ENCODE results near the gene VENTX. TPM values are rescaled to one million over a fixed set of nuclear protein-coding genes. Genes with fewer than 3 reads are reported as not detected.

Gene VENTX
- total RNA-seq, 1 experiment from 2014 or later = 28.0 TPM

DNA sequence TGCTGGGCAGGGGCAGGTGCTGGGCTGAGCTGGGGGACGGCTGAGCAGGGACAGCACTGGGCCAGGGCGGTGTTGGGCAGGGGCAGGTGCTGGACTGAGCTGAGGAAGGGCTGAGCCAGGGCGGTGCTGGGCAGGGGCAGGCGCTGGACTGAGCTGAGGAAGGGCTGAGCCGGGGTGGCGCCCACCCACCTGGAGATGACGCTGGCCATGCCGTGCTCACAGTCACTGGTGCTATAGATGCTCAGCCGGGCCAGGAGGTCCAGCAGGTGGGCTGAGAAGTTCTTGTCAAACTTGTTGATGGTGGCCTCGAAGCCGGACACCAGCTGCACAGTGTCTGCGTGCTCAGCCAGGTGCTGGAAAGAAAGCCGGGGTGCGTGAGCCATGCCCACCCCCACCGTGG, 43.4 kb downstream of the VENTX start (continued):
- TF ChIP-seq, protein P1, sequence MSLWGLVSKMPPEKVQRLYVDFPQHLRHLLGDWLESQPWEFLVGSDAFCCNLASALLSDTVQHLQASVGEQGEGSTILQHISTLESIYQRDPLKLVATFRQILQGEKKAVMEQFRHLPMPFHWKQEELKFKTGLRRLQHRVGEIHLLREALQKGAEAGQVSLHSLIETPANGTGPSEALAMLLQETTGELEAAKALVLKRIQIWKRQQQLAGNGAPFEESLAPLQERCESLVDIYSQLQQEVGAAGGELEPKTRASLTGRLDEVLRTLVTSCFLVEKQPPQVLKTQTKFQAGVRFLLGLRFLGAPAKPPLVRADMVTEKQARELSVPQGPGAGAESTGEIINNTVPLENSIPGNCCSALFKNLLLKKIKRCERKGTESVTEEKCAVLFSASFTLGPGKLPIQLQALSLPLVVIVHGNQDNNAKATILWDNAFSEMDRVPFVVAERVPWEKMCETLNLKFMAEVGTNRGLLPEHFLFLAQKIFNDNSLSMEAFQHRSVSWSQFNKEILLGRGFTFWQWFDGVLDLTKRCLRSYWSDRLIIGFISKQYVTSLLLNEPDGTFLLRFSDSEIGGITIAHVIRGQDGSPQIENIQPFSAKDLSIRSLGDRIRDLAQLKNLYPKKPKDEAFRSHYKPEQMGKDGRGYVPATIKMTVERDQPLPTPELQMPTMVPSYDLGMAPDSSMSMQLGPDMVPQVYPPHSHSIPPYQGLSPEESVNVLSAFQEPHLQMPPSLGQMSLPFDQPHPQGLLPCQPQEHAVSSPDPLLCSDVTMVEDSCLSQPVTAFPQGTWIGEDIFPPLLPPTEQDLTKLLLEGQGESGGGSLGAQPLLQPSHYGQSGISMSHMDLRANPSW (CRISPR knock-in tag; conservative IDR thresholded peaks at IDR 0.05; ENCODE audit: low read depth) = no peak
- TF ChIP-seq TEAD1 (CRISPR knock-in tag; IDR thresholded peaks at IDR 0.05) (no peak), ZBTB21 (CRISPR knock-in tag; IDR thresholded peaks at IDR 0.05; ENCODE audit: borderline replicate concordance) (no peak)

DNA sequence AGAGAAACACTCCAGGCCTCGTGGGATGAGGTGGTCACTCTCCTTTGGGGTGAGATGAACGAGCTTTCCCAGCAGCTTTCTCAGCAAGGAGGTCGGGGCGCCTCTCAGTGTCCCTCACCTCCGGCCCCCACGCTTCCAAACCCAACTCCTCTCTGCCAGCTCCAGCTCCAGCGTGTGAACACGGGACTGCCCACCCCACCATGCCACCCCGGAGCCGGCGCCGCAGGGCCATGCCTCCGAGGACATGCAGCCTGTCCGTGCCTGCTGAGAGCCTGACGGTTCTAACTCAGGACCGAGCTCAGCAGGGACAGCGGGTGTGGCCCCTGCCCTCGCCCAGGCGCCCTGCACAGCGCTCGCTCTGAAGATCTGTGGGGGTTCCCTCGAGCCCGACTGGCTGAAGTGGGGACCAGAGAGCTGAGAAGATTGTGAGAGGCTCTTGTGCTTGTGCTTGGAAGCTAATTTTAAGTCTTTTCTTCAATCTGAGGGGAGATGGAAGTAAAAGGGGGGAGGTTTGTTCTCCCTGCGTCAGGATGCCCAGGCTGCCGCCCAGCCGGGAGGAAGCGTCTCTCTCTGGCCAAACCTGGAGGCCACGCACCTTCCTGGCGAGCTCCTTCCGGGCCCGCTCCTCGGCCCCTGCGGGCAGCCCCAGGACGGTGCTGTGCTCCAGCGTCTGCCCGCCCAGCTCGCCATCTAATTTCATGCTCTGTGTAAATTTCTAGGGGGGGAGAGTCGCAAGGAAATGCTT, 44.1 kb downstream of the VENTX start:
- Mint-ChIP-seq H3K27ac (no peak overlapping the region; the same call in 1 of the 2 replicates), H3K27me3 (ENCODE audit: low read depth) (no peaks in the 10 kb centered on the region), H3K4me1 (no peaks in the 10 kb centered on the region), H3K36me3 (peaks cover 31% of the 10 kb centered on the region), H3K4me3 (no peak overlapping the region), H3K9me3 (no peaks in the 10 kb centered on the region)
- POLR2A ChIA-PET = no interaction called here
- DNase-seq (ENCODE audit: low spot score) = no peak
- no peak for ATAC-seq
- CTCF ChIA-PET = no interaction called here
- no peak for TF ChIP-seq ZNF671 (CRISPR knock-in tag; IDR thresholded peaks at IDR 0.05)
- TF ChIP-seq, protein P2, sequence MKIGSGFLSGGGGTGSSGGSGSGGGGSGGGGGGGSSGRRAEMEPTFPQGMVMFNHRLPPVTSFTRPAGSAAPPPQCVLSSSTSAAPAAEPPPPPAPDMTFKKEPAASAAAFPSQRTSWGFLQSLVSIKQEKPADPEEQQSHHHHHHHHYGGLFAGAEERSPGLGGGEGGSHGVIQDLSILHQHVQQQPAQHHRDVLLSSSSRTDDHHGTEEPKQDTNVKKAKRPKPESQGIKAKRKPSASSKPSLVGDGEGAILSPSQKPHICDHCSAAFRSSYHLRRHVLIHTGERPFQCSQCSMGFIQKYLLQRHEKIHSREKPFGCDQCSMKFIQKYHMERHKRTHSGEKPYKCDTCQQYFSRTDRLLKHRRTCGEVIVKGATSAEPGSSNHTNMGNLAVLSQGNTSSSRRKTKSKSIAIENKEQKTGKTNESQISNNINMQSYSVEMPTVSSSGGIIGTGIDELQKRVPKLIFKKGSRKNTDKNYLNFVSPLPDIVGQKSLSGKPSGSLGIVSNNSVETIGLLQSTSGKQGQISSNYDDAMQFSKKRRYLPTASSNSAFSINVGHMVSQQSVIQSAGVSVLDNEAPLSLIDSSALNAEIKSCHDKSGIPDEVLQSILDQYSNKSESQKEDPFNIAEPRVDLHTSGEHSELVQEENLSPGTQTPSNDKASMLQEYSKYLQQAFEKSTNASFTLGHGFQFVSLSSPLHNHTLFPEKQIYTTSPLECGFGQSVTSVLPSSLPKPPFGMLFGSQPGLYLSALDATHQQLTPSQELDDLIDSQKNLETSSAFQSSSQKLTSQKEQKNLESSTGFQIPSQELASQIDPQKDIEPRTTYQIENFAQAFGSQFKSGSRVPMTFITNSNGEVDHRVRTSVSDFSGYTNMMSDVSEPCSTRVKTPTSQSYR (CRISPR knock-in tag; IDR thresholded peaks at IDR 0.05) = no peak

DNA sequence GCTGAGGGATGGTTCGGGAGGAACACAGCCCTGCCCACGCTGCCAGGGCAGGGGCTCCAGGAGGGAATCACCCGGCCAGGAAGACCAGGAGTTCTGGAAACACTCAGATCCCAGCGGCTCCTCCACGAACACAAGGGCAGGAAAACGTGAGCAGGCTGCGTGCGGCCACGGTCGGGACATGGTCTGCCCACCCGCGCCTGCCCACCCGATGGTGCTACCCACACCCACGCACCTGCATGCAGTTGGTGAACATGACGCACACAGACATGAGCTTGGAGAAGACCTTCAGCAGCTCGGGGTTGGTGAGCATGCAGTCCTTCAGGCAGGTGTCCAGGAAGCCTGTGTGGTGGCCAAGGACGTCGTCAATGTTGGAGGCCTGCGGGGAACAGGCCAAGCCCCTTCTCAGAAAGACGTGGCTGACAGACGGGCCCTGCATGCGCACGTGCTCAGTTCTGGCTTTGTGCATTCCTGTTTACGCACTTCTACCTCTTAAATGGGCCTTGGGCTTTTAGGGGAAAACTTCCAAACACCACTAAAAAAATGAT, 45.3 kb downstream of the VENTX start:
- peaks cover 38% of the 10 kb centered on the region for H3K36me3 Mint-ChIP-seq
- CTCF ChIA-PET = no interaction called here
- TF ChIP-seq, protein P3, sequence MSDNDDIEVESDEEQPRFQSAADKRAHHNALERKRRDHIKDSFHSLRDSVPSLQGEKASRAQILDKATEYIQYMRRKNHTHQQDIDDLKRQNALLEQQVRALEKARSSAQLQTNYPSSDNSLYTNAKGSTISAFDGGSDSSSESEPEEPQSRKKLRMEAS (CRISPR knock-in tag; IDR thresholded peaks at IDR 0.05) = no peak
- no peak for TF ChIP-seq NR1H2 (CRISPR knock-in tag; IDR thresholded peaks at IDR 0.05)
- no peak for TF ChIP-seq ZNF416 (CRISPR knock-in tag; IDR thresholded peaks at IDR 0.05)
- TF ChIP-seq, protein P4, sequence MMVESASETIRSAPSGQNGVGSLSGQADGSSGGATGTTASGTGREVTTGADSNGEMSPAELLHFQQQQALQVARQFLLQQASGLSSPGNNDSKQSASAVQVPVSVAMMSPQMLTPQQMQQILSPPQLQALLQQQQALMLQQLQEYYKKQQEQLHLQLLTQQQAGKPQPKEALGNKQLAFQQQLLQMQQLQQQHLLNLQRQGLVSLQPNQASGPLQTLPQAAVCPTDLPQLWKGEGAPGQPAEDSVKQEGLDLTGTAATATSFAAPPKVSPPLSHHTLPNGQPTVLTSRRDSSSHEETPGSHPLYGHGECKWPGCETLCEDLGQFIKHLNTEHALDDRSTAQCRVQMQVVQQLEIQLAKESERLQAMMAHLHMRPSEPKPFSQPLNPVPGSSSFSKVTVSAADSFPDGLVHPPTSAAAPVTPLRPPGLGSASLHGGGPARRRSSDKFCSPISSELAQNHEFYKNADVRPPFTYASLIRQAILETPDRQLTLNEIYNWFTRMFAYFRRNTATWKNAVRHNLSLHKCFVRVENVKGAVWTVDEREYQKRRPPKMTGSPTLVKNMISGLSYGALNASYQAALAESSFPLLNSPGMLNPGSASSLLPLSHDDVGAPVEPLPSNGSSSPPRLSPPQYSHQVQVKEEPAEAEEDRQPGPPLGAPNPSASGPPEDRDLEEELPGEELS (CRISPR knock-in tag; IDR thresholded peaks at IDR 0.05) = no peak
- no peak for TF ChIP-seq GRHL2 (CRISPR knock-in tag; IDR thresholded peaks at IDR 0.05; ENCODE audit: insufficient replicate concordance, severe bottlenecking)
- TF ChIP-seq, protein P5, sequence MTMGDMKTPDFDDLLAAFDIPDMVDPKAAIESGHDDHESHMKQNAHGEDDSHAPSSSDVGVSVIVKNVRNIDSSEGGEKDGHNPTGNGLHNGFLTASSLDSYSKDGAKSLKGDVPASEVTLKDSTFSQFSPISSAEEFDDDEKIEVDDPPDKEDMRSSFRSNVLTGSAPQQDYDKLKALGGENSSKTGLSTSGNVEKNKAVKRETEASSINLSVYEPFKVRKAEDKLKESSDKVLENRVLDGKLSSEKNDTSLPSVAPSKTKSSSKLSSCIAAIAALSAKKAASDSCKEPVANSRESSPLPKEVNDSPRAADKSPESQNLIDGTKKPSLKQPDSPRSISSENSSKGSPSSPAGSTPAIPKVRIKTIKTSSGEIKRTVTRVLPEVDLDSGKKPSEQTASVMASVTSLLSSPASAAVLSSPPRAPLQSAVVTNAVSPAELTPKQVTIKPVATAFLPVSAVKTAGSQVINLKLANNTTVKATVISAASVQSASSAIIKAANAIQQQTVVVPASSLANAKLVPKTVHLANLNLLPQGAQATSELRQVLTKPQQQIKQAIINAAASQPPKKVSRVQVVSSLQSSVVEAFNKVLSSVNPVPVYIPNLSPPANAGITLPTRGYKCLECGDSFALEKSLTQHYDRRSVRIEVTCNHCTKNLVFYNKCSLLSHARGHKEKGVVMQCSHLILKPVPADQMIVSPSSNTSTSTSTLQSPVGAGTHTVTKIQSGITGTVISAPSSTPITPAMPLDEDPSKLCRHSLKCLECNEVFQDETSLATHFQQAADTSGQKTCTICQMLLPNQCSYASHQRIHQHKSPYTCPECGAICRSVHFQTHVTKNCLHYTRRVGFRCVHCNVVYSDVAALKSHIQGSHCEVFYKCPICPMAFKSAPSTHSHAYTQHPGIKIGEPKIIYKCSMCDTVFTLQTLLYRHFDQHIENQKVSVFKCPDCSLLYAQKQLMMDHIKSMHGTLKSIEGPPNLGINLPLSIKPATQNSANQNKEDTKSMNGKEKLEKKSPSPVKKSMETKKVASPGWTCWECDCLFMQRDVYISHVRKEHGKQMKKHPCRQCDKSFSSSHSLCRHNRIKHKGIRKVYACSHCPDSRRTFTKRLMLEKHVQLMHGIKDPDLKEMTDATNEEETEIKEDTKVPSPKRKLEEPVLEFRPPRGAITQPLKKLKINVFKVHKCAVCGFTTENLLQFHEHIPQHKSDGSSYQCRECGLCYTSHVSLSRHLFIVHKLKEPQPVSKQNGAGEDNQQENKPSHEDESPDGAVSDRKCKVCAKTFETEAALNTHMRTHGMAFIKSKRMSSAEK (CRISPR knock-in tag; IDR thresholded peaks at IDR 0.05; ENCODE audit: borderline replicate concordance) = no peak
- no peak for TF ChIP-seq ATF1 (CRISPR knock-in tag; IDR thresholded peaks at IDR 0.05)
- TF ChIP-seq, protein P6, sequence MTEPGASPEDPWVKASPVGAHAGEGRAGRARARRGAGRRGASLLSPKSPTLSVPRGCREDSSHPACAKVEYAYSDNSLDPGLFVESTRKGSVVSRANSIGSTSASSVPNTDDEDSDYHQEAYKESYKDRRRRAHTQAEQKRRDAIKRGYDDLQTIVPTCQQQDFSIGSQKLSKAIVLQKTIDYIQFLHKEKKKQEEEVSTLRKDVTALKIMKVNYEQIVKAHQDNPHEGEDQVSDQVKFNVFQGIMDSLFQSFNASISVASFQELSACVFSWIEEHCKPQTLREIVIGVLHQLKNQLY (CRISPR knock-in tag; IDR thresholded peaks at IDR 0.05) = no peak
- TF ChIP-seq ZNF671 (CRISPR knock-in tag; IDR thresholded peaks at IDR 0.05) = no peak
- no peak for TF ChIP-seq ZNF232 (CRISPR knock-in tag; IDR thresholded peaks at IDR 0.05)
- no peak for TF ChIP-seq FOXP1 (CRISPR knock-in tag; IDR thresholded peaks at IDR 0.05; ENCODE audit: borderline replicate concordance)
- no peak for TF ChIP-seq JAZF1 (CRISPR knock-in tag; IDR thresholded peaks at IDR 0.05)
- TF ChIP-seq, protein P7, sequence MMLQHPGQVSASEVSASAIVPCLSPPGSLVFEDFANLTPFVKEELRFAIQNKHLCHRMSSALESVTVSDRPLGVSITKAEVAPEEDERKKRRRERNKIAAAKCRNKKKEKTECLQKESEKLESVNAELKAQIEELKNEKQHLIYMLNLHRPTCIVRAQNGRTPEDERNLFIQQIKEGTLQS (CRISPR knock-in tag; conservative IDR thresholded peaks at IDR 0.05) = no peak

More for the DNA sequence above, 45.3 kb downstream of the VENTX start:
- Mint-ChIP-seq H3K4me3 (no peak overlapping the region), H3K27ac (no peak overlapping the region), H3K4me1 (no peaks in the 10 kb centered on the region), H3K9me3 (no peaks in the 10 kb centered on the region), H3K27me3 (ENCODE audit: low read depth) (no peaks in the 10 kb centered on the region)
- DNase-seq (ENCODE audit: low spot score) = no peak
- no peak for ATAC-seq
- POLR2A ChIA-PET = no interaction called here
